ENCODE measurements around the gene B4GALNT3. TPM values are rescaled to one million over a fixed set of nuclear protein-coding genes. Genes with fewer than 3 reads are reported as not detected.
A peak's percentile ranks its signal among the peaks of the same experiment; 100 is the strongest.

Gene B4GALNT3
- total RNA-seq, 1 experiment from 2014 or later: 2.3 TPM

GRCh38 chr12:588646-589045 is 128.9 kb downstream of the B4GALNT3 start:
- CTCF ChIA-PET: no interaction called here
- intact Hi-C loops (cut with micrococcal nuclease; ENCODE audit: unreplicated experiment) (no loop called here), in situ Hi-C loops (cut with HindIII; ENCODE audit: low pct_unique_long_range_greater_than_20kb, low sequenced_read_pairs) (no loop called here)
- H3K27ac ChIP-seq (ENCODE audit: low read length): 0 out of 2 replicates have a peak overlapping the region, but pooled peaks have one; percentile 29
- H3K9me3 ChIP-seq (ENCODE audit: control insufficient read depth, insufficient read depth, low read depth, low read length): no peaks in the 10 kb centered on the region
- no peak for DNase-seq (ENCODE audit: low read depth, low spot score)
- peaks cover 8% of the 10 kb centered on the region for H3K4me1 ChIP-seq (ENCODE audit: control insufficient read depth, insufficient read depth, low read length)
- H3K4me3 ChIP-seq (ENCODE audit: low read depth in 2 of 2, low read length in 2 of 2): no peak overlapping the region
- POLR2A ChIA-PET: no interaction called here
- H3K27me3 ChIP-seq (ENCODE audit: control insufficient read depth, insufficient read depth, low read length): no peaks in the 10 kb centered on the region
- ATAC-seq: no peak
- TF ChIP-seq TCF7L2 (IDR thresholded peaks at IDR 0.05; ENCODE audit: low read depth, low read length): no peak
- no peaks in the 10 kb centered on the region for H3K36me3 ChIP-seq (ENCODE audit: control insufficient read depth, insufficient read depth, low read length)
- BruUV-seq (replicated peaks): no TSS peak

DNA sequence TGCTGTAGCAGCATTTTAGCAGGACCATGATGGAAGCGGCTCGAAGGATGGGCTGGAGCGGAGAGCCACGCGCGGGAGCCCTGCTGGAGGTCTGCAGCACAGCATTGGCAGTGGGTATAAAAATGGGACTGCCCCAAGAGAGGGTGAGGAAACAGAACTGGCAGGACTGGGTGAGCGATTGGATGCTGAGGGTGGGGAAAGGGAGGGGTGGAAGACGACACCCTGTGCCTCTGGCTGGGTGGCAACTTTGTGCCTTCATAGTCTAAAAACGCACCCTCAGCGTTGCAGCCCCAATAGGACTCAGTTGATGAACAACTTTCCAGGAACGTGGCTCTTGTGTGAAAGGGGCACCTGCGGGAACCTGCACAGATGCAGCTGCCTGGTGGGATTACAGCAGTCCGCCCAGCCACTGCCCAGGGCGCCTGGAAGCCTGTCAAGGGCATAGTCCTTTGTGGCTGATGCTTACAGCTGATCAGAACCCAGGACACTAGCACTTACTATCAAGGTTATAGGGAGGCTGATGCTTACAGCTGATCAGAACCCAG is 130.5 kb downstream of the B4GALNT3 start:
- CTCF ChIA-PET: no interaction called here
- in situ Hi-C loops (cut with HindIII; ENCODE audit: low pct_unique_long_range_greater_than_20kb, low sequenced_read_pairs): no loop called here

More for the DNA sequence above, 130.5 kb downstream of the B4GALNT3 start:
- no TSS peak for BruUV-seq (replicated peaks)
- H3K27me3 ChIP-seq (ENCODE audit: control insufficient read depth, insufficient read depth, low read length): no peaks in the 10 kb centered on the region
- H3K4me1 ChIP-seq (ENCODE audit: control insufficient read depth, insufficient read depth, low read length): peaks cover 6% of the 10 kb centered on the region
- H3K4me3 ChIP-seq (ENCODE audit: low read depth in 2 of 2, low read length in 2 of 2): no peak overlapping the region
- no peak for ATAC-seq
- DNase-seq (ENCODE audit: low read depth, low spot score): no peak
- H3K36me3 ChIP-seq (ENCODE audit: control insufficient read depth, insufficient read depth, low read length): no peaks in the 10 kb centered on the region
- POLR2A ChIA-PET: no interaction called here
- H3K9me3 ChIP-seq (ENCODE audit: control insufficient read depth, insufficient read depth, low read depth, low read length): no peaks in the 10 kb centered on the region
- intact Hi-C loops (cut with micrococcal nuclease; ENCODE audit: unreplicated experiment): no loop called here
- peak overlapping the region; percentile 21; the same call in 1 of the 2 replicates for H3K27ac ChIP-seq (ENCODE audit: low read length)
- TF ChIP-seq, protein P1, sequence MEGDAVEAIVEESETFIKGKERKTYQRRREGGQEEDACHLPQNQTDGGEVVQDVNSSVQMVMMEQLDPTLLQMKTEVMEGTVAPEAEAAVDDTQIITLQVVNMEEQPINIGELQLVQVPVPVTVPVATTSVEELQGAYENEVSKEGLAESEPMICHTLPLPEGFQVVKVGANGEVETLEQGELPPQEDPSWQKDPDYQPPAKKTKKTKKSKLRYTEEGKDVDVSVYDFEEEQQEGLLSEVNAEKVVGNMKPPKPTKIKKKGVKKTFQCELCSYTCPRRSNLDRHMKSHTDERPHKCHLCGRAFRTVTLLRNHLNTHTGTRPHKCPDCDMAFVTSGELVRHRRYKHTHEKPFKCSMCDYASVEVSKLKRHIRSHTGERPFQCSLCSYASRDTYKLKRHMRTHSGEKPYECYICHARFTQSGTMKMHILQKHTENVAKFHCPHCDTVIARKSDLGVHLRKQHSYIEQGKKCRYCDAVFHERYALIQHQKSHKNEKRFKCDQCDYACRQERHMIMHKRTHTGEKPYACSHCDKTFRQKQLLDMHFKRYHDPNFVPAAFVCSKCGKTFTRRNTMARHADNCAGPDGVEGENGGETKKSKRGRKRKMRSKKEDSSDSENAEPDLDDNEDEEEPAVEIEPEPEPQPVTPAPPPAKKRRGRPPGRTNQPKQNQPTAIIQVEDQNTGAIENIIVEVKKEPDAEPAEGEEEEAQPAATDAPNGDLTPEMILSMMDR (IDR thresholded peaks at IDR 0.05): no peak
- no peak for TF ChIP-seq POLR2AphosphoS5 (IDR thresholded peaks at IDR 0.05; ENCODE audit: low read depth, low read length)
- no peak for TF ChIP-seq REST (IDR thresholded peaks at IDR 0.05; ENCODE audit: insufficient read depth in 1 of 2, low read depth in 2 of 2, low read length in 1 of 2)
- no peak for TF ChIP-seq SIN3A (IDR thresholded peaks at IDR 0.05; ENCODE audit: borderline replicate concordance, insufficient read depth, low read depth, low read length)
- TF ChIP-seq TCF7L2 (IDR thresholded peaks at IDR 0.05; ENCODE audit: low read depth, low read length): no peak
